Measurements from ENCODE around the gene PPM1L.

GRCh38 chr3:160949460-160949859 lies 193.4 kb downstream of the PPM1L start:
- TF ChIP-seq CTCF (IDR thresholded peaks at IDR 0.05; ENCODE audit: low read depth, low read length, poor library complexity, severe bottlenecking): no peak
- TF ChIP-seq EZH2phosphoT487 (IDR thresholded peaks at IDR 0.05; ENCODE audit: borderline replicate concordance, low read length): no peak
